Astrocyte (in vitro differentiated cells and primary cell): ENCODE measurements around the gene FBXL19.

Experiments
- CTCF ChIP-seq: IDR thresholded peaks from 2 replicates; pipeline ENCODE4 v1.5.1; 2011; ENCODE audit warnings: low read depth, mild to moderate bottlenecking, inconsistent platforms, low read length, moderate library complexity; ENCODE audit not compliant: insufficient read depth
- EZH2 ChIP-seq: IDR thresholded peaks from 2 replicates; pipeline ENCODE4 v1.6.1; 2012; ENCODE audit warnings: mild to moderate bottlenecking, low read length, inconsistent platforms; ENCODE audit not compliant: insufficient read depth

GRCh38 chr16:30914830-30915229, 8.5 kb upstream of the FBXL19 start:
- no peak for TF ChIP-seq CTCF
- TF ChIP-seq EZH2: no peak
